Activated CD8-positive, alpha-beta T cell treated with anti-CD3 and anti-CD28 coated beads for 36 hours (primary cell): ENCODE measurements around the gene PLSCR1. TPM values are rescaled to one million over a fixed set of nuclear protein-coding genes. Genes with fewer than 3 reads are reported as not detected.
A peak's percentile ranks its signal among the peaks of the same experiment; 100 is the strongest.

Experiments used
- ATAC-seq: fragments of 200-7000 bp; cut with Tn5 transposase; one replicate; pipeline ENCODE4 v1.10.0; 2021; ENCODE audit warnings: mild to moderate bottlenecking, moderate library complexity
- CTCF ChIA-PET: fragments of 350-600 bp; sonication (Branson Sonifier 250); formaldehyde crosslinking; loops from one replicate; lab custom pipeline; 2021; ENCODE audit warnings: antibody characterized with exemption; lab: Charles Lee
- POLR2A ChIA-PET: fragments of 350-600 bp; sonication (Branson Sonifier 250); formaldehyde crosslinking; loops from one replicate; lab custom pipeline; 2021; ENCODE audit warnings: antibody characterized with exemption; lab: Charles Lee
- DNase-seq: peaks from one replicate; pipeline ENCODE4 v3.0.0-alpha.2; 2020
- H3K27ac Mint-ChIP-seq: one replicate; pipeline ENCODE4 v1.8.0; 2021; ENCODE audit warnings: mild to moderate bottlenecking, mixed read lengths
- H3K27me3 Mint-ChIP-seq: one replicate; pipeline ENCODE4 v1.8.0; 2021; ENCODE audit warnings: mixed read lengths
- H3K36me3 Mint-ChIP-seq: one replicate; pipeline ENCODE4 v1.8.0; 2021; ENCODE audit warnings: low read depth, mixed read lengths
- H3K4me1 Mint-ChIP-seq: one replicate; pipeline ENCODE4 v1.8.0; 2021; ENCODE audit warnings: low read depth, mixed read lengths
- H3K4me3 Mint-ChIP-seq: one replicate; pipeline ENCODE4 v1.8.0; 2021; ENCODE audit warnings: mild to moderate bottlenecking, moderate library complexity, mixed read lengths
- H3K9me3 Mint-ChIP-seq: one replicate; pipeline ENCODE4 v1.8.0; 2021; ENCODE audit warnings: mixed read lengths
- CTCF ChIP-seq: fragments of 200-600 bp; IDR thresholded peaks from one replicate; pipeline ENCODE4 v1.8.0; 2022; ENCODE audit warnings: antibody characterized with exemption, mild to moderate bottlenecking
- intact Hi-C: fragments of 100-400 bp; cut with micrococcal nuclease; formaldehyde crosslinking; loops from one replicate; pipeline ENCODE4 v1.10.0; 2022
- total RNA-seq, 2 experiments: library from RNA; stranded (reverse); gene quantifications; one replicate each; pipeline ENCODE4 v1.2.3, GENCODE V29; 2021

The PLSCR1 gene
- total RNA-seq, 2 experiments from 2014 or later: 36.4 to 38.9 TPM

GRCh38 chr3:146542978-146543377 lies 1.4 kb downstream of the PLSCR1 start:
- Mint-ChIP-seq H3K27me3 (no peaks in the 10 kb centered on the region), H3K9me3 (no peaks in the 10 kb centered on the region), H3K36me3 (peaks cover 20% of the 10 kb centered on the region), H3K4me1 (peaks cover 59% of the 10 kb centered on the region), H3K27ac (peak overlapping the region; percentile 90), H3K4me3 (peak overlapping the region; percentile 87)
- TF ChIP-seq CTCF: no peak
- no peak for DNase-seq
- ChIA-PET POLR2A (interaction anchor here (0.9 to 1.4 kb wide), 4 partner anchors 12 to 73 kb away, joined by 3 to 4 read pairs (median 4); no protein-coding TSS in a partner anchor), CTCF (interaction anchor here (1.0 to 1.7 kb wide), 4 partner anchors 23 to 73 kb away, joined by 3 to 5 read pairs (median 4); partner anchors contain the start of gene PLSCR2)
- intact Hi-C loops: loop anchor here (5.0 kb wide), 1 partner anchor 41 kb away; no protein-coding TSS in a partner anchor
- ATAC-seq: no peak

DNA sequence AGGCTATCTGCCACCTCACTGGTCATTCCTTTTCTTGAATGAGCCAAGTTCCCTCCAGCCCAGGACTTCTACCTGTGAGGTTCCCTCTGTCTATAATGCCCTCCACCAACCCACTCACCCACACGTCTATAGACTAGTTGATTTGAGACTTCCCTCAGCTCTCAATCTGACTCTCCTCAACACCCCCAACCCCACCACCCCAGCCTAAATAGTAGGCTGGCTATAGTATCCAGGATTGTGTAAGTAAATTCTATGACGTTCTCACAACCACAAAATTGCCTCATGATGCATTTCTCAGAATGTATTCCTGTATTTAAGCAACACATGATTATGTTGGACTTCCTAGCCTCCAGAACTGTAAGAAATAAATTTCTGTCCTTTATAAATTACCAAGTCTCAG lies 2.2 kb downstream of the PLSCR1 start:
- H3K4me1 Mint-ChIP-seq: peaks cover 55% of the 10 kb centered on the region
- H3K9me3 Mint-ChIP-seq: no peaks in the 10 kb centered on the region
- H3K36me3 Mint-ChIP-seq: peaks cover 24% of the 10 kb centered on the region
- no peak for TF ChIP-seq CTCF
- intact Hi-C loops: loop anchor here (5.0 kb wide), 1 partner anchor 40 kb away; no protein-coding TSS in a partner anchor
- ChIA-PET CTCF (no interaction called here), POLR2A (no interaction called here)
- no peaks in the 10 kb centered on the region for H3K27me3 Mint-ChIP-seq
- peak overlapping the region; percentile 17 for H3K27ac Mint-ChIP-seq
- ATAC-seq: no peak
- DNase-seq: peak; percentile 19
- H3K4me3 Mint-ChIP-seq: peak overlapping the region; percentile 87

DNA sequence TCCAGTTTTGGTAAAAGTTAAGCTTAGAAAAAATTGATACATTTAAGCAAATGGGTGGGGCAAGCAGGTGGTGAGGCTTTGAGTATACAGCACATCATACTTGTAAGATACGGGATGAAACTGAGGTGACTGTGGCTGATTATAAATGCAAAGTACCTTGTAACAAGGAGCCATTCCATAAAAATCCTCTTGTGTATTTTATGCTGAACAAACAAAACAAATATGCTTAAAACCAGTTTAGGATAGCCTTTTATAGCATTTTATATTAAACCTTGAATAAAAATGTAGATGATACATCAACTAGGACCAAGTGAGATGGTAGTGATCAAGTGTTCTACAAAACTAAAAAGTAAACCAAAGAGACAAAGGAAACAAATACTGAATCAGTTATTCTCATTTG lies 3.4 kb downstream of the PLSCR1 start:
- no peak for DNase-seq
- Mint-ChIP-seq H3K4me3 (no peak overlapping the region), H3K9me3 (no peaks in the 10 kb centered on the region), H3K4me1 (peaks cover 53% of the 10 kb centered on the region), H3K36me3 (peaks cover 32% of the 10 kb centered on the region), H3K27me3 (no peaks in the 10 kb centered on the region), H3K27ac (no peak overlapping the region)
- intact Hi-C loops: loop anchor here (2.0 to 5.0 kb wide), 2 partner anchors 14 to 39 kb away; no protein-coding TSS in a partner anchor
- TF ChIP-seq CTCF: no peak
- no peak for ATAC-seq
- POLR2A ChIA-PET: no interaction called here
- CTCF ChIA-PET: interaction anchor here (0.5 to 0.8 kb wide), 2 partner anchors 27 to 34 kb away, joined by 3 read pairs; no protein-coding TSS in a partner anchor

- no peak for TF ChIP-seq CTCF
- intact Hi-C loops: loop anchor here (2.0 to 5.0 kb wide), 2 partner anchors 13 to 38 kb away; no protein-coding TSS in a partner anchor
- no peak for DNase-seq
- Mint-ChIP-seq H3K36me3 (peaks cover 32% of the 10 kb centered on the region), H3K4me3 (no peak overlapping the region), H3K27me3 (no peaks in the 10 kb centered on the region), H3K27ac (no peak overlapping the region), H3K4me1 (peaks cover 53% of the 10 kb centered on the region), H3K9me3 (no peaks in the 10 kb centered on the region)
- no peak for ATAC-seq
- CTCF ChIA-PET: no interaction called here
- POLR2A ChIA-PET: no interaction called here
Measured at GRCh38 chr3:146540236-146540635, 4.2 kb downstream of the PLSCR1 start.

DNA sequence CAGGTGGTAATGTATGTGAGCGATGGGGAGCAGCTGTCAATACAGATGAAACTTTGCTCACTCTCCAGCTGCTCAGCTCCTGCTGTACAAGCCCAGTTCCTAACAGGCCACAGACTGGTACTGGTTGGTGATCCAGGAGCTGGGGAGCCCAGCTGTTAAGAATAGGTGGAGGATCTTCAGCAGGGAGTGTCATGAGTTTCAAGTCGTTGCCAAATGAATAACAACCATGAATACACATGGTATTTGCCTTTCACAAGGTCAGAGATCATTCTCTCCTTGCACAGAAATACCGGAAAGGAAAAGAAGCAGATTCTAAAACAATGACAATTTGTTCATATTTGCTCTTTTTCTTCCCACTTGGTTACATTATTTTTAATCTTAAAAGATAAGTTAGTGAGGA lies 5.1 kb downstream of the PLSCR1 start:
- CTCF ChIA-PET: no interaction called here
- no peaks in the 10 kb centered on the region for H3K9me3 Mint-ChIP-seq
- DNase-seq (no peak), ATAC-seq (no peak)
- H3K4me1 Mint-ChIP-seq: peaks cover 58% of the 10 kb centered on the region
- intact Hi-C loops: no loop called here
- no peak overlapping the region for H3K4me3 Mint-ChIP-seq
- POLR2A ChIA-PET: no interaction called here
- TF ChIP-seq CTCF: no peak
- H3K27ac Mint-ChIP-seq: no peak overlapping the region
- H3K27me3 Mint-ChIP-seq: no peaks in the 10 kb centered on the region
- peaks cover 37% of the 10 kb centered on the region for H3K36me3 Mint-ChIP-seq
